Urothelium cell line (cell line): Measurements from ENCODE around the gene RFT1.
"Not testable (repeated sequence)": the region's sequence is repeated elsewhere in the genome, so short reads cannot be mapped to it uniquely, and the experiment has no call there.

ENCODE experiments used
- DNase-seq: peaks from one replicate; pipeline ENCODE4 v3.0.0; 2011; ENCODE audit warnings: low spot score, mixed read lengths
- FAIRE-seq: peaks from 2 replicates; lab custom pipeline; 2011; peaks lifted over from hg19 to GRCh38; lab: Jason Lieb, UNC

The RFT1 gene

DNA sequence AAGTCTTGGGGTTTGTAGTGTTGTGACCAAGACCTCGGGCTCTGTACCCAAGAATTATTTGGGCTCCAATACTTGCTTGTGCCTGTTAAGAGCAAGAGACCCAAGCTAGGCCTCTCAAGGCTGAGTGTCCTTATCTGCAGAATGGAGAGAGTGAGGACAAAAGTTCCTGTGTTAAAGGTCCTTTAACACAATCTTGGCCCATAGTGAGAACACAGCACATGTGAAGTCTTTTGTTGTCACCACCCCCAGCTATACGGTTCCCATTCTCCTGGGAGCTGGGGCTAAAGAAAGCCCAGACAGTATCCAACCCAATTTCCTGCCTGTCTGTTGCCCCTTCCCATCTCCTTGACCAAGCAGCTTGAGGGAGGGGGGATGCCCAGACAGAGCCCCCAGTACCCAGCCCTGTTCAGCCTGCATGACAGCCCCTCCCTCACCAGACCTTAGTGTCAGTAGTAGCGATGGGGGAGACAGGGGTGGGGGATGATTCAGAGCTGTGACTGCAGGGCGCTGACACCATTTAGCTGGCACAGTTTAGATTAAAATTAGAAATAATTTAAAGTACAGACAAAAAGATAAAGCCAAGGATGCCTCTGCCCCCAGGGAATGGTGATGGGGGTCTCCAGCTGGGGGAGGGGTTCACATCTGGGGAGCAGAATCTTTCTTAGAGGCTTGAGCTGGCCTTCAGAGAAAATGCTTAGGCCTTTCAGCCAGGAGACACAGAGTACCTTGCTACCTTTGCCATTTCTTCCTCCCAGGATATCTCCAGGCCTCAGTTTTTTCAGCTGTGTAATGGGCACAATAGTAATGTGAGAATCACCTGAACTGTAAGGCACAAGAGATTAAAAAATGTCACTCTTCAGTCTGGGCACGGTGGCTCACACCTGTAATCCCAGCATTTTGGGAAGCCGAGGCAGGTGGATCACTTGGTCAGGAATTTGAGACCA, 33.5 kb upstream of the RFT1 start:
- no peak for DNase-seq
- FAIRE-seq: no peak

DNA sequence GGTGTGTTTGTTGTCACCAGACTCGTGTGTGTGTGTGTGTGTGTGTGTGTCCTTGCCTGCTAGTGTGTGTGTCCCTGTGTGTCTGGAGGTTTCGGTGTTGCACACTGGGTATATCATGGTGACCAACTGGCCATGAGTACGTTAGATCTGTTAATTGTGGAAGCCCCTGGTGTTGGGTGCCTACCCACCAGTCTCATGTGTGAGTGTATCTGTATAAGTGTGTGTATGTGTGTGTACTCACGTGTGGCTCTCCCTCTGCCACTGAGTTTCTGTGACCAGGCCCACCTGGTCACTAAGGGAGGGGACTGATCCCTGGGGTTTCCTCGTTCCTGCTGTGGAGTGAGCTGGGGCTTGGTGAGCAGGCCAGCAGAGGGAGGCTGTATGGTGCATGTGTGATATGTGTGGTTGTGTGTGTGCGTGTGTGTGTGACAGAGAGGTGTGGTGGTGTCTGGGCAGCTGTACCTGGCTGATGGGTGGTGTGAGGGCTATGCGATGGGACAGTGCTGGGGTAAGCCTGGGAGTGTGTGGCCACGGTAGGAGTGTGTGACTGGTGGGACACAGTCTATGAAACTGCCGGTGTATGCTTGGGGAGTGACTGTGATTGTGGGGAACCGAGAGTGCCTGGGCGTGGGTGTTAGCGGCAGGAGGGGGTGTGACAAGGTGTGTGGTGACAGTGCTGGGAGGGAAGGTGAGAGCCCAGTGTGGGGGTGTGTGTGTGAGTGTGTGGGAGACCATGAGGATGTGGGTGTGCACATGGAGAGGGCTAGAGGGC, 32.6 kb upstream of the RFT1 start:
- DNase-seq: no peak
- FAIRE-seq: peak; percentile 63

DNA sequence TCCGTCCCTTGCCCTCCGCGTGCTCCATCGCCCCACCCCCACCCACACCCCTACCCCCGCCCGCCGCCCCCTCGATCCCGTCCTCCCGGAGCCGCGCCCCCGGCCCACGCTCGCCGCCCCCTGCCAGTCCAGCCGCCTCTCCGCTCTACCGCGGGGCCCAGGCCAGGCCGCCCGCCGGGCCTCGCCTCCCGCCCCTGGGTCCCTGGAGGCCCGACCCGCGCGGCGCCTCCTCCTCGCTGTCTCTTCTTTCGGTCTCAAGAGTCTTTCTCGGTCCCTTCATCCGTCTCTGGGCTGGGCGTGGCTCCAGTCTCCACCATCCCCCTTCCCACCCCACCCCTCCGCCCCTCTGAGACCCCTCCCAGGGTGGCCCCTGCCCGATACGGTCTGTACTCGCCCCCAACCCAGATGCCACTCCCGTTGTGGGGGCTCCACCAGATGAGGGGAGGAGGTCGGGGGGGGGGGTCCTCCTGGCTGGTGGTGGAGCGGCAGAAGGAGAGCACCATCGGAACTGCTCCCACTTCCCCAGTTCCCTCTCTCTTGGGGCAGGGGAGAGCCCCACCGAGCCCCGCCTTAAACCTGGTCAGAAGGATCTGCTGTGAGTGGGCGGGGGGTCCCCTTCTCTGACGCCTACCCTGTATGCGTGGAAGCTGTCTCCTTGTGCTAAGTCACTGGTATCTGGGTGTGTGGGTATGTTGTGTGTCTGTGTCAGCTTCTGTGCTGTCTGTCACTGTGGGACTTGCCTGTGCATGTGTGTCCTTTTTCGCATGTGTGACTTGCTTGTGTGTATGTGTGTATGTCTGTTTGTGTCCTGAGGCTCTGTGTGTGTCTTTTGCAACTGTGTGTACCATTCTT, 31.8 kb upstream of the RFT1 start:
- DNase-seq: peak; percentile 54
- no peak for FAIRE-seq

DNA sequence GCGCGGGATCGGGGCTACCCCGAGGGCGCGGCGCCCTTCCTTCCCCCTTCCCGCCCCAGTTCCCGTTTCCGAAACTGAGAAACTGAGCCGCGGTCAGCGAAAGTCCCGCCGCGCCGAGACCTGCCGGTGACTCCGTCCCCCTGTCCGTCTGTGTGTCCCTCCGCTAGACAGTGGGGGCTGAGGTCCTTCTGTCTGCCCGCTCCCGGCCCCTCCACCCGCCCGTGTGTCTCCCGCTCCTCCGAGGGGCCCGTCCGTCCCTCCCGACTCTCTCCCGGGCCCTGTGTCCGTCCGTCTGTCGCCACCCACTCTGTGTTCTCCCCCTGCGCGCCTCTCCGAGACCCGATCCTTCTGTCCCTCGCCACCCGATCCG, 31.2 kb upstream of the RFT1 start:
- DNase-seq: peak; percentile 47
- no peak for FAIRE-seq

DNA sequence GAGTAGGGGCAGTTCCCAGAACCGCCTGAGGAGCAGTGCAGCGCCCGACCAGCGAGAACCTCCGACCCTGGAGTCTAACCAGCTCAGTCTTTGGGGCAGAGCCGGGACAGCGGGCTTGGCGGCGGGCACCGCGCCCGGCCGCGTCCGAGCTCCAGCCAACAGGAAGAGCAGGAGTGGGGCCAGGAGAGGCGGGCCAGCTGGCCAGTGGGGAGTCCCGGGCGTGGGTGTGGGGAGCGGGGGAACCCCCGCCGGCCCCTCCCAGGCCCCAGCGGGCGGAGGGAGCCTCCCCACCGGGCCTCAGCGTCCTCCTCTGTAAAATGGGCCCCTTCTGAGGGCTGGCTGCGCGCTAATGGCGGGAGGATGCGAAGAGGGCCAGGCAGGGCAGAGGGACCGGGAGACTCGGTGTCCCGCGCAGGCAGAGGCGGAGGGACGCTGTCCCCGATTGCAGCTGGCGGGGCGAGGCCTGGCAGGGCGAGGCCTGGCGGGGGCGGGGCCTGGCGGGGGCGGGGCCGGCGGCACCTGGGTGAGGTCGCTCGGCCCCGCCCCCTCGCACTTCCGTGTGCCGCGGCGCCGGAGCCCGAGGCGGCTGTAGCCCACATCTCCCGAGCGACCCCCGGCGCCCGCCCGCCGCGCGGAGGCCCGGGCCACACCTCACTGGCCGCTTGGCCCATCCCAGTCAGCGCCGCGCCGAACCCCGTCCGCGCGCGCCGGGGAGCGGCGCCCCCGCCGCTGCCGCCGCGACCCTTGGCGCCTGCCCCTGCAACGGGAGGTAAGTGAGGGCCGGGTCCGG, 30.6 kb upstream of the RFT1 start, which contains the start of gene PRKCD:
PRKCD (plus strand) TSS at position 550 of the 790 bp plus-strand sequence. CDS start 17,214 bp downstream, outside the sequence.
- no peak for FAIRE-seq
- peak; percentile 96 for DNase-seq

DNA sequence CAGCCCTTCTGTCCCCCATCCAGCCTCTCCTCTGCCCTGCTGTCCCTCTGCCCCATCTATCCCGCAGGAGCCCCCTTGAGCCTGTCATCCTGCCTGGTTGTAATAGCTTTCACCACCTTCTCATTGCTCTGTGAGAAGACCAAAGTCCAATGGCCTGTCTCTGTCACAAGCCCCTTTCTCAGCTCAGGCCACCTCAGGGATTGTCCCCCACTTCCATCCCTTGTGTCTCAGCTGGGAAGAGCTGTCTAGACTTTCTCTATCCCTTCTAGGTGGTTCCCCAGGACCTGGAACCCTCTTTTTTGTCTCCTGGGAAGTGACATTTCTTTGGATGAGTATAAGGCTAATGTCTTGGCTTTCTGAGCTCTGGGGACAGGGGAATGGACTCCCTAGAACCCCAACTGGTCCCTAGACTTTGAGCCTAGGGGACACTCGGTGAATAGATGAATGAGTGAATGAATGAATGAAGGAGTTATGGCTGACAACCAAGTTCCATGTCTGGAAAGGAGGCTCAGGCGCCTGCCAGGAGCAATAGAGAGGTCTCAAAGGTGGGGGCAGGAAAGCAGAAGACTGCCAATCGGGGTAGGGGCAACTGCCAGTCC, 29.9 kb upstream of the RFT1 start:
- DNase-seq (no peak), FAIRE-seq (no peak)

DNA sequence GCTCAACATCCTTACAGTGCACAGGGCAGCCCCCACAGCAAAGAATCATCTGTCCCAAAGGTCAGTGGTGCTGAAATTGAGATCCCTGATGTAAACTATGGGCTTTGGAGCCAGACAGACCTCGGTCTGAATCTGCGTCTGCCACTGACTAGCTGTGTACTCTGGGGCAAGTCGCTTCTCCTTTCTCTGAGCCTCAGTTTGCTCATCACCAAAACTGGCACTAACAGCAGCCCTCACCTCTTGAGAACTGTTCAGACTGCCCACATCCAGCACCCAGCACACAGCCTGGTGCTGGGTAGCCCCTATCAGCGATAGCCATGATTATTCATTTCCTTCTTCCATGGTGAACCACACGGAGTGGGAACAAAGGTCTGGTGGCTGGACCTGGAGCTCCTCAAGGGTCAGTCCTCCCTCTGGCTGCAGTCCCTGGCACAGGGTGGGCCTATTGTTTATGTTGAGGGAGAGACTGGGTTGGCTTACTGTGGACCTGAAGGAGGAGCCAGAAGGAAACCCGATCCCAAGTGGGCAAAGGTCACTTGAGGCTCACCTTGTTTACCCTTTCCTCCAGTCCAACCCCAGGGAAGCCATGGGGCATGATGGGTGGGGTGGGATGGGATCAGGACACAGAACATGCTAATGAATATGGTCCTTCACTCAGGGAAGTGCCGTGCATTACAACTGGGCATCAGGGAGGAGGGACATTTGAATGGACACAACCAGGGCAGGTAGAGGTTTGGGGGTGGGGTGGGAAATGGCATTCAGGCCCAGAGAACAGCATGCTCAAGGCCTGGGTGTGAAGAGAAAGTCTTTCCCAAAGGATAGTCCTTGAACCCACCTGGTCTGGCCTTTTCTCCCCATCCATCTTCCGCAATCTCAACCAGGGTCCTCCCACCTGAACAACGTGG, 29.2 kb upstream of the RFT1 start:
- FAIRE-seq (no peak), DNase-seq (no peak)

DNA sequence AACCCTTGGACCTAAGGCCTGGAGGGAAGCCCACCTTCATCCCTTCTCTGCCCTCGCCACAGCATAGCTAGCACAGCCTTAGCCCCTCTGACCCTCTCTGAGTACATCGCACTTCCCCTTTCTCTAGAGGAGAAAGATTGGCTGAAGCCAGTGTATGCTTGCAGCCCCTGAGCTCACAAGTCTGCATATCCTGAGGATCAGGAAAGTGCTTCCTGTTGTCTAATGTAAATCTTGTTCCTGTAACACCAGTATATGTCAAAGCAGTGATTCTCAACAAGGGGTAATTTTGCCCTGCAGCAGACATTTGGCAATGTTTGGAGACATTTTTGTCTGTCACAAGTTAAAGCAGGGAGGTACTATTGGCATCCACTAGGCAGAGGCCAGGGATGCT, 28.5 kb upstream of the RFT1 start:
- FAIRE-seq (no peak), DNase-seq (no peak)

DNA sequence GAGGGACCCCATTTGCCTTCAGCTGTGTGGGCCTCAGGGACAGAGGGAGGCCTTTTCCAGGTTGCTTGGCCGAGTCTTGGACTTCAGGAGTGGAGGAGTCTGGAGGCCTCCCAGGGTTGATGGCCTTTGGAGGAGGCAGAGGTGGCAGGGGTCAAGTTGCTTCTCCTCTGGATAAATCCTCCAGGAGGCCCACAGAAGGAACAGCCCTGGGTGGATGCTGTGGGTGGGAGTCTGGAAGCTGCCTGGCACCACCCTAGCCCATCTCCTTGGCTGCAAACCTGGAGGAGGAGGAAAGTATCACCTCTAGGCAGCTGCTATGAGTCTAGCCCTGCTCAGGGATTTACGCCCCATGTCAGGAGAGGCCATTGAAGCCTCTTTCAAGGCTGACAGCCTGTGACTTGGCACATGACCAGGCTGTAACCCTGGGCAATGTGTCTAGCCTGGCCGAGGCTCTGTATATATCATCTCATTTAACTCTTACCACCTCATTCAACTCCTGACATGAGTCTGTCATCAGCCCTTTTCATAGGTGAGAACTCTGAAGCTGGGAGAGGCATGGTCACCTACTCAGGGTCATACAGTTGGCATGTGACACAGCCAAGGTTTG, 27.8 kb upstream of the RFT1 start:
- DNase-seq (no peak), FAIRE-seq (no peak)

DNA sequence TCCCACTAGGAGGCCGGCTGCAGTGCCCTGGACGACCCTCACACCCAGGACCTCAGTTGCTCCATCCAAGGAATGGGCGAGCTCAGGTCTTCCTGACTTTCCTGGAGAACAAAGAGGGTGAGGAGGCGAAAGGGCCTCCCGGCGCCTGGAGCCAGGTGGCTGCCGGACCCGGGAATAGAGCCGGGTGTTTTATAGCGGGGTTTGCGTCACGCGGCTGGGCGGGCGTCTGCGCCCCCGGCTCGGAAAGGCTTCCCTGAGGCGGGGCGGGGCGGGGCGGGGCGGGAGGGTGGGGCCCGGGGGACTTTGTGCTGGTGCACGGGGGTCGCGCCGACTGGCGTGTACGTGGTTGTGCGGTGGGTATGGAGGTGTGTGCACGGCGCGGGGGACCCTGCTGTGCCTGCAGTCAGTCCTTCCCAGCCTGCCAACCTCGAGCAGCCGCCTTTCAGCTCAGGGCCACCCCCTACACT, 26.2 kb upstream of the RFT1 start:
- FAIRE-seq (no peak), DNase-seq (no peak)

DNA sequence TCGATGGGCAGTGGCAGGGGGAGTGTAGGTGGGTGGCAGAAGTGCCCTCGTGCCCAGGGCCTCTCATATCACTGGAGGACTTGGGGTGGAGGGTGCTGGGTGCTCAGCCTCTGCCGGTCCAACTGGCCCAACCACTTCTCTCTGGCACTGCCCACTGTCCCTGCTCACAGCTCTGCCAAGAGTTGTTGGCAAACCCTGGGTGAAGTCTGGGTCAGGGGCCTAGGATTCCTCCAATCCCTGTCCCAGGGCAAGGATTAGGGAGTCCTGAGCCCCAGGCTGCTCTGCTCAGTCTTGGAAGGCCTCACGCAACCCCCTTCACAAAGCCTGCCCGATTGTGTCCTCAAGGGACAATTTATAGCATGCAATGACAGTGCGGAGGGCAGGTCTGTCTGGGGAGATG, 25.5 kb upstream of the RFT1 start:
- FAIRE-seq (no peak), DNase-seq (no peak)

DNA sequence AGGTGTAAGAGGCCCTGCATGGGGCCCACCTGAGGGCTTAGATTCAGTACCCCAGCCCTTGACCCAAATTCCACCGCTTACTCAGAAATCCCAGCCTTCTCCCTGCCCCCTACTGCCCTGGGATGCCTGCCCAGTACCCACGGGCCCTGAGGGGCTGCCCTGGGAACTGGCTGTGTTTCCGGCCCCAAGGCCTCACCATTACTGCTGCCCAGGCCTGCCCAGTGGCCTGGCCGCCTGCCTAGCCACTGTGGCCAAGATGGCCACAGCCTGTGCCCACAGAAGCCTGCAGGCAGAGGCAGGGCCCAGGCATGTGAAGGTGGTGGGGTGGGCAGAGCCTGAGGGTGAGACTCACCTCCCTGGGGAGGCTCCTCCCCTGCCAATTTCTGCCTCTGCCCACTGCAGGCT, 24.6 kb upstream of the RFT1 start:
- DNase-seq: no peak
- no peak for FAIRE-seq

DNA sequence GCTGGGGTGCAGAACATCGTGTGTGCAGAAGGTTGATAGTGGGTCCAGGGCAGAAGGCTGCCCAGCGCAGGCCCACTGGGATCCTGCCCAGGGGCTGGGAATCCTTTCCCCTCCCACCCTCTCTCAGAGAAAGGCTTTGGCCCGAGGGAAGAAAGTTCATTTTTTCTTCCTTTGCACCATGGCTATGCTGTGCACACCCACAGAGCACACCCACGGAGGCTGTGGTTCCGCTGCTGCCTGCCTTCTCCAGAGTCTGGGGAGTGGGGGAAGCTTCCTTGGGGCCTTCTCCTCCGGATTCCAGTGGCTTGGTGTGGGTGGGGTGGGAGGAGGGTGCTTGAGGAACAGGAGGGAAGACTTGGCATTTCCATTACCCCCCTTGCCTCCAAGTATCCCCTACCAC, 23.7 kb upstream of the RFT1 start:
- DNase-seq (no peak), FAIRE-seq (no peak)

DNA sequence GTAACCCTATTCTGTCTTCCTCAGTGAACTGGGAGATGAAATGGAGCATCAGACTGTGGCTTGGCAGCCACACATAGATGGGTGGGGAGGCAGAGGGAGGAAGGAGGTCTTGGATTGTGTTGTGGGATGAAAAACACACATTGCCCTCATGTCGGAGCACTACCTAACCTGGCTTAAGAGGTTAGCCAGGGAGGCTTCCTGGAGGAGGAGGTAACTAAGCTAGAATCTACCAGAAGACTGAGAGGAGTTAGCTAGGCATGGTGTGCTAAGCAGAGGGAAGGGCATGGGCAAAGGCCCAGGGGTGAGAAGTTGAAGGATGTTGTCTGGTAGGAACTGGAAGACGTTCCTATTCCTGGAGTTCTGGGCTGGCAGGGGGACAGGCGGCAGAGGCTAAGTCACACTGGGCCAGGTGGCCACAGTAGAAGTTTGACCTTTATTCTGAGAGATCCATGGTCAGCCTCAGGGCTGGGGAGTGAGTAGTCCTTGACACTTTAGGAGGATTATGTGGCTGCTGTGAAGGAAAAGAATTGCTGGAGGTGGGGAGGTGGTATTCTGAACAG, 23.1 kb upstream of the RFT1 start:
- FAIRE-seq: no peak
- no peak for DNase-seq

DNA sequence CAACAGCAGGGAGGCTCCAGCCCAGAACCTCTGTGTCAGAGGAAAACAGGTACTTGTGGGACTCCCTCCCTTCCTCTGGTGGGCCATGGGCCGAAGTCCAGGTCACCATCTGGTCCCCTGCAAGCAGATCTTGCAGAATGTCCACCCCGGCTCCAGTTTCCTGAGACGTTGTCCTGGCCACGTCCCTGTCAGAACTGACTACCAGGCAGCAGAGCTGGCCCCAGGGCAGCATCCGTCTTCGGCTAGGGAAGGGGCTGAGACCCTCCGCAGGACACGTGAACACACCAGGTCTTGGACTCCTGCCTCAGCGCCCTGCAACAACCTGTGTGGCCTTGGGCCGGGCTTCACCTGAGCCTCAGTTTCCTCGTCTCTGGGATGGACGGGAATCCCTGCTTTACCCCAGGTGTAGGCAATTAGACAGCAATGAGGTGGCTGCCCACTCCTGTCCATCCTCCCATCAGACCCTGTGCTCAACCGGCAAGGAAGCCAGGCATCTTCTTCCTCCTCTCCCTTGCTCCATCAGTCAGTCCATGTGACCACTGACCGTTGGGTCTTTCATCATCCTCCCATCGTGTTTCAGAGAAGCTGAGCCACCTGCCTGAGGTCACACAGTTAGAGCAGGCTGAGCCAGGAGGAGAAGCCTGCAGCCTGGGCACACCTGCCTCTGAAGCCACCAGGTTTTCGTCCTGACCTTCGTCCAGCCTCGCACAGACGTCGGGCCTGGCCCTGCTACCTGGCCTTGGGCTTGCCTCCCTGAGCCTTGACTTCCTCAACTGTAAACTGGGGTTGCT, 21.8 kb upstream of the RFT1 start:
- no peak for FAIRE-seq
- no peak for DNase-seq

DNA sequence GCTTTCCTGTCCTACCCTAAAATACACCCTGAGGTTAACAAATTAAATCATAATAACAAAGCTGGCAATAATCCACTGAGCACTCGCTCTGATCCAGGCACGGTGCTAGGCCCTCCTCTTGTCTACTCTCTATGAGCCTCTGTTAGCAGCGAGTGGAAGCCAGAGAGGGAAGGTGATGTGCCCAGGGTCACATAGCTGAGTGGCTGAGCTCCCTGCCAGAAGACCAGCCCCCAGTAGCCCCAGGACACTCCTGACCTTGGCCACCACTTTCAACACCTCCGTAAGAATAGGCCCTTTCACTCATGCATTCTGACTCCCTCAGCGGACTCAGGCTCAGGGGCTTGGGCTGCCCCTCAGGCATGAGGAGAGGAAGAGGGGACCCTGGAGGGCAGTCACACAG, 21.2 kb upstream of the RFT1 start:
- DNase-seq: no peak
- FAIRE-seq: no peak

DNA sequence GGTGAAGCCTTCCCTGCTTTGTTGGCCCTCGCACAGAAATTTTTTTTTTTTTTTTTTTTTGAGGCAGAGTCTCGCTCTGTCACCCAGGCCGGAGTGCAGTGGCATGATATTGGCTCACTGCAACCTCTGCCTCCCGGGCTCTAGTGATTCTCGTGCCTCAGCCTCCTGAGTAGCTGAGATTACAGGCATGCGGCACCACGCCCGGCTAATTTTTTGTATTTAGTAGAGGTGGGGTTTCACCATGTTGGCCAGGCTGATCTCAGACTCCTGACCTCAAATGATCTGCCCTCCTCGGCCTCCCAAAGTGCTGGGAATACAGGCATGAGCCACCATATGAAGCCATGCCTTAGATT, 20.8 kb upstream of the RFT1 start:
- DNase-seq, FAIRE-seq: not testable (repeated sequence)
